Body of pancreas (tissue), 4 donors: ENCODE results near the gene ANXA4.
"Not testable (repeated sequence)": the region's sequence is repeated elsewhere in the genome, so short reads cannot be mapped to it uniquely, and the experiment has no call there.

ENCODE experiments used
- POLR2A ChIP-seq, 3 donors: fragments of 450-650 bp; IDR thresholded peaks; one replicate each; pipeline ENCODE4 v1.6.1; 2016; ENCODE audit warnings: antibody characterized with exemption in 3 of 3, mild to moderate bottlenecking in 2 of 3
- TF ChIP-seq, protein P1 (sequence below), 7 experiments: fragments of 450-650 bp in 4 of 7; fragments of 200-600 bp in 3 of 7; sonication (generic) in 3 of 7; IDR thresholded peaks; one replicate each; pipeline ENCODE4 v1.5.1; 2016 to 2019; ENCODE audit warnings: antibody characterized with exemption in 7 of 7

DNA sequence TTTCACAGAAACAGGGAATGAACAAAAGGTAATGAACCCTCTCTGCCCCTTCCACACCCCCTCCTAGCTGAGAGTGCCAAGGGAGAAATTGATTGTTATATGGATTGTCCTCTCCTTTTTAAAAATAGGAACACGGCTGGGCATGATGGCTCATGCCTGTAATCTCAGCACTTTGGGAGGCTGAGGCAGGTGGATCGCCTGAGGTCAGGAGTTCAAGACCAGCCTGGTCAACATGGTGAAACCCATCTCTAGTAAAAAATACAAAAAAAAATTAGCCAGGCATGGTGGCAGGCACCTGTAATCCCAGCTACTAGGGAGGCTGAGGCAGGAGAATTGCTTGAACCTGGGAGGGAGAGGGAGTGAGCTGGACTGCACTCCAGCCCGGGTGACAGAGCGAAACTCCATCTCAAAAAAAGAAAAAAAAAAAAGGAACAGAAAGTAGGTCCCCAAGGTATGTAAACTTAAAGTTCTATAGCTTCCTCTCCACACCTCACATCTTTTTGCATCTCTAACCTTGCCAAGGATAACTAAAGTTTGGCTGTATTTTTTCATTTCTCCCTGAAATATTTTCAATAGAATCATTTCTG, 60.9 kb downstream of the ANXA4 start:
- TF ChIP-seq, protein P1, sequence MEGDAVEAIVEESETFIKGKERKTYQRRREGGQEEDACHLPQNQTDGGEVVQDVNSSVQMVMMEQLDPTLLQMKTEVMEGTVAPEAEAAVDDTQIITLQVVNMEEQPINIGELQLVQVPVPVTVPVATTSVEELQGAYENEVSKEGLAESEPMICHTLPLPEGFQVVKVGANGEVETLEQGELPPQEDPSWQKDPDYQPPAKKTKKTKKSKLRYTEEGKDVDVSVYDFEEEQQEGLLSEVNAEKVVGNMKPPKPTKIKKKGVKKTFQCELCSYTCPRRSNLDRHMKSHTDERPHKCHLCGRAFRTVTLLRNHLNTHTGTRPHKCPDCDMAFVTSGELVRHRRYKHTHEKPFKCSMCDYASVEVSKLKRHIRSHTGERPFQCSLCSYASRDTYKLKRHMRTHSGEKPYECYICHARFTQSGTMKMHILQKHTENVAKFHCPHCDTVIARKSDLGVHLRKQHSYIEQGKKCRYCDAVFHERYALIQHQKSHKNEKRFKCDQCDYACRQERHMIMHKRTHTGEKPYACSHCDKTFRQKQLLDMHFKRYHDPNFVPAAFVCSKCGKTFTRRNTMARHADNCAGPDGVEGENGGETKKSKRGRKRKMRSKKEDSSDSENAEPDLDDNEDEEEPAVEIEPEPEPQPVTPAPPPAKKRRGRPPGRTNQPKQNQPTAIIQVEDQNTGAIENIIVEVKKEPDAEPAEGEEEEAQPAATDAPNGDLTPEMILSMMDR (IDR thresholded peaks at IDR 0.05): not testable (repeated sequence)
- not testable (repeated sequence) for TF ChIP-seq POLR2A (IDR thresholded peaks at IDR 0.05)
